HEK293T (cell line): Measurements from ENCODE around the gene MTIF2.
"Not testable (repeated sequence)": the region's sequence is repeated elsewhere in the genome, so short reads cannot be mapped to it uniquely, and the experiment has no call there.

Experiments used
- CTCF ChIA-PET: fragments of 350-600 bp; formaldehyde crosslinking; extraction: SDS; loops from one replicate; lab custom pipeline; 2021; ENCODE audit warnings: antibody characterized with exemption, inconsistent platforms; lab: Yijun Ruan, JAX
- POLR2A ChIA-PET: fragments of 350-600 bp; formaldehyde crosslinking; extraction: SDS; loops from one replicate; lab custom pipeline; 2020; ENCODE audit warnings: antibody characterized with exemption, inconsistent platforms; lab: Yijun Ruan, JAX
- DNase-seq: peaks from one replicate; pipeline ENCODE4 v3.0.0; 2012; ENCODE audit warnings: mixed read lengths; ENCODE audit errors: extremely low spot score
- ARNT ChIP-seq: fragments of 450-650 bp; IDR thresholded peaks from 2 replicates; pipeline ENCODE4 v1.6.1; 2017; ENCODE audit warnings: mild to moderate bottlenecking
- BHLHE40 ChIP-seq: fragments of 450-650 bp; IDR thresholded peaks from 2 replicates; pipeline ENCODE4 v1.6.1; 2016; ENCODE audit warnings: mild to moderate bottlenecking, moderate library complexity, borderline replicate concordance
- CTBP1 ChIP-seq: fragments of 450-650 bp; IDR thresholded peaks from 2 replicates; pipeline ENCODE4 v1.6.1; 2016; ENCODE audit warnings: borderline replicate concordance
- ELF4 ChIP-seq: fragments of 450-650 bp; IDR thresholded peaks from 2 replicates; pipeline ENCODE4 v1.6.1; 2017; ENCODE audit warnings: antibody characterized with exemption
- FOXA1 ChIP-seq: fragments of 450-650 bp; IDR thresholded peaks from 2 replicates; pipeline ENCODE4 v1.6.1; 2016; ENCODE audit warnings: mild to moderate bottlenecking
- FOXK2 ChIP-seq: fragments of 450-650 bp; IDR thresholded peaks from 2 replicates; pipeline ENCODE4 v1.6.1; 2016; ENCODE audit warnings: mild to moderate bottlenecking
- FOXM1 ChIP-seq: fragments of 450-650 bp; IDR thresholded peaks from 2 replicates; pipeline ENCODE4 v1.6.1; 2017; ENCODE audit warnings: mild to moderate bottlenecking, borderline replicate concordance
- HDGF ChIP-seq: fragments of 450-650 bp; IDR thresholded peaks from 2 replicates; pipeline ENCODE4 v1.6.1; 2017; ENCODE audit warnings: antibody characterized with exemption, borderline replicate concordance
- L3MBTL2 ChIP-seq: fragments of 450-650 bp; conservative IDR thresholded peaks from 2 replicates; pipeline ENCODE4 v1.6.1; 2016; ENCODE audit warnings: mild to moderate bottlenecking
- LEF1 ChIP-seq: fragments of 450-650 bp; IDR thresholded peaks from 2 replicates; pipeline ENCODE4 v1.6.1; 2017; ENCODE audit warnings: mild to moderate bottlenecking, borderline replicate concordance
- NFRKB ChIP-seq: fragments of 450-650 bp; IDR thresholded peaks from 2 replicates; pipeline ENCODE4 v1.6.1; 2016; ENCODE audit warnings: mild to moderate bottlenecking, moderate library complexity
- PKNOX1 ChIP-seq: fragments of 450-650 bp; IDR thresholded peaks from 2 replicates; pipeline ENCODE4 v1.6.1; 2016
- SP1 ChIP-seq: fragments of 450-650 bp; IDR thresholded peaks from 2 replicates; pipeline ENCODE4 v1.6.1; 2017
- SUZ12 ChIP-seq: fragments of 450-650 bp; IDR thresholded peaks from 2 replicates; pipeline ENCODE4 v1.6.1; 2016; ENCODE audit warnings: mild to moderate bottlenecking
- TARDBP ChIP-seq: fragments of 450-650 bp; IDR thresholded peaks from 2 replicates; pipeline ENCODE4 v1.6.1; 2016
- ZNF384 ChIP-seq: fragments of 450-650 bp; IDR thresholded peaks from 2 replicates; pipeline ENCODE4 v1.6.1; 2016

Gene MTIF2

GRCh38 chr2:55269645-55269990 lies 587 bp upstream of the MTIF2 start:
- TF ChIP-seq PKNOX1 (no peak), ARNT (no peak), TARDBP (no peak), SUZ12 (no peak), L3MBTL2 (no peak), SP1 (no peak), HDGF (no peak), LEF1 (no peak), BHLHE40 (no peak), ELF4 (no peak), ZNF384 (no peak), NFRKB (no peak)
- ChIA-PET CTCF (no interaction called here), POLR2A (interaction anchor here (0.6 to 1.6 kb wide), 5 partner anchors 12 to 348 kb away, joined by 3 to 9 read pairs (median 4); partner anchors contain the start of genes CLHC1, PPP4R3B and RPS27A)
- DNase-seq, result peak; percentile 11

GRCh38 chr2:55268288-55268906 lies 634 bp downstream of the MTIF2 start:
- DNase-seq, result peak; percentile 8
- ChIA-PET CTCF (no interaction called here), POLR2A (interaction anchor here (0.8 to 1.0 kb wide), 2 partner anchors 11 to 172 kb away, joined by 3 read pairs; no protein-coding TSS in a partner anchor)
- TF ChIP-seq L3MBTL2, result no peak
- TF ChIP-seq LEF1, result no peak
- TF ChIP-seq BHLHE40, result no peak
- TF ChIP-seq SP1, result no peak
- no peak for TF ChIP-seq SUZ12
- TF ChIP-seq CTBP1, result no peak
- TF ChIP-seq PKNOX1, result no peak
- no peak for TF ChIP-seq FOXM1
- TF ChIP-seq ZNF384, result no peak
- TF ChIP-seq ARNT, result no peak
- no peak for TF ChIP-seq FOXK2
- TF ChIP-seq HDGF, result no peak
- TF ChIP-seq FOXA1, result no peak

DNA sequence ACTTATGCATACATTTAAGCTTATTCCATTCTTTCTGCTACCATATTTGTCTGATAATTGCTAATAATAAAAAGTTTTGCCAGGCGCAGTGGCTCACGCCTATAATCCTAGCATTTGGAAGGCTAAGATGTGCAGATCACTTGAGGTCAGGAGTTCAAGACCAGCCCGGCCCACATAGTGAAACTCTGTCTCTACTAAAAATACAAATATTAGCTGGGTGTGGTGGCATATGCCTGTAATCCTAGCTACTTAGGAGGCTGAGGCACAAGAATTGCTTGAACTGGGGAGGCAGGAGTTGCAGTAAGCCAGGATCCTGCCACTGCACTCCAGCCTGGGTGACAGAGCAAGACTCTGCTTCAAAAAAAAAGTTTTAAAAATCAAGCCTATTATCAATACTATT lies 9.4 kb downstream of the MTIF2 start:
- CTCF ChIA-PET, DNase-seq, POLR2A ChIA-PET: not testable (repeated sequence)

- no peak for DNase-seq
- TF ChIP-seq ARNT (no peak), FOXM1 (no peak), TARDBP (no peak), ZNF384 (no peak), FOXA1 (no peak)
- CTCF ChIA-PET, result no interaction called here
- POLR2A ChIA-PET, result no interaction called here
Measured at GRCh38 chr2:55252832-55253231, 16.2 kb downstream of the MTIF2 start.

GRCh38 chr2:55247025-55247424 lies 22.0 kb downstream of the MTIF2 start:
- DNase-seq, result no peak
- ChIA-PET POLR2A (interaction anchor here (0.7 kb wide), 1 partner anchor 315 kb away, joined by 3 read pairs; no protein-coding TSS in a partner anchor), CTCF (no interaction called here)
- no peak for TF ChIP-seq PKNOX1
- TF ChIP-seq SUZ12, result no peak
- TF ChIP-seq ARNT, result no peak

DNA sequence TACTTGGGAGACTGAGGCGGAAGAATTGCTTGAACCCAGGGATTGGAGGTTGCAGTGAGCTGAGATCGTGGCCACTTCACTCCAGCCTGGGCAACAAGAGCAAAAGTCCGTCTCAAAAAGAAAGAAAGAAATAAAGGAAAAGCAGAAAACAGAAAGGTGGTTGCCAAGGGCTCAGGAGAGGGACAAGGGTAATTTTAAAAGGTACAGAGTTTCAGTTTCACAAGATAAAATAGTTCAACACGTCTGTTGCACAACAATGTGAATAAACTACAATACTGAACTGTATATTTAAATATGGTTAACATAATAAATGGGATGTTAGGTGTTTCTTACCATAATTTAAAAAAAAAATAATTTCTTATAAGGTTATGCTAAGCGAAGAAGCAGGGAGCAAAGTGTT lies 23.6 kb downstream of the MTIF2 start:
- POLR2A ChIA-PET, result no interaction called here
- TF ChIP-seq ARNT, result no peak
- no peak for TF ChIP-seq ZNF384
- no peak for TF ChIP-seq PKNOX1
- no peak for TF ChIP-seq CTBP1
- TF ChIP-seq FOXK2, result no peak
- no peak for TF ChIP-seq ELF4
- TF ChIP-seq SUZ12, result no peak
- no peak for TF ChIP-seq BHLHE40
- no peak for TF ChIP-seq TARDBP
- no peak for TF ChIP-seq LEF1
- TF ChIP-seq FOXA1, result no peak
- no peak for TF ChIP-seq SP1
- no peak for DNase-seq
- CTCF ChIA-PET, result no interaction called here

DNA sequence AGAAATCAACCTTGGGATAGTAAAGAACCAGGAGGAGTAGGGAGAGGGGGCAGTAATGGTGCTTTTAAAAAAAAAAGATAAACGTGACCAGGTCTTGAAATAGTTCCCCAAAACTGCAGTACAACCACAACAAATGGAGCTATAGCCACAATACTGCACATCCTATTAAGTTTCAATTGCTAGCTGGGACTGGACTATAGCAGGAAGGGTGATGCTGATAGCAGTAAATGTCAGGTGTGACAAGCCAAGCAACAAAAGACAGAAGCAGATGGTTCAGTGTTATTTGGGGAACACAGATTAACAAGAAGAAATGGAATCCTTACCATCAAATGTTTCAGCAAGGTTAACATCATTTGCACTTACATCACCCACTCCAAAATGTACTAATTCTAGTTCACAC lies 26.4 kb downstream of the MTIF2 start:
- TF ChIP-seq ZNF384 (no peak), SUZ12 (no peak)
- DNase-seq, result no peak
- ChIA-PET CTCF (no interaction called here), POLR2A (no interaction called here)

DNA sequence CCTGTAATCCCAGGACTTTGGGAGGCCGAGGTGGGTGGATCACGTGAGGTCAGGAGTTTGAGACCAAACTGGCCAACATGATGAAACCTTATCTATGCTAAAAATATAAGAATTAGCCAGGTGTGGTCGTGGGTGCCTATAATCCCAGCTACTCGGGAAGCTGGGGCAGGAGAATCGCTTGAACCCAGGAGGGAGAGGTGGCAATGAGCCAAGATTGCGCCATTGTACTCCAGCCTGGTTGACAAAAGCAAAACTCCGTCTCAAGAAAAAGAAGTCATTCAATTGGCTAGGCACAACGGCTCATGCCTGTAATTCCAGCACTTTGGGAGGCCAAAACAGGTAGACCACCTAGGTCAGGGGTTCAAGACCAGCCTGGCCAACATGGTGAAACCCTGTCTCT lies 27.4 kb downstream of the MTIF2 start:
- POLR2A ChIA-PET, DNase-seq, CTCF ChIA-PET: not testable (repeated sequence)
